HEK293 (cell line): Measurements from ENCODE around the gene RIMBP3B.
"Not testable (repeated sequence)": the region's sequence is repeated elsewhere in the genome, so short reads cannot be mapped to it uniquely, and the experiment has no call there.

Experiments
- CTCF ChIP-seq: fragments of 450-650 bp; formaldehyde crosslinking; IDR thresholded peaks from 2 replicates; pipeline ENCODE4 v1.5.1; 2016; ENCODE audit warnings: missing biosample characterization, missing genetic modification characterization
- SCRT1 ChIP-seq: fragments of 450-650 bp; formaldehyde crosslinking; IDR thresholded peaks from 2 replicates; pipeline ENCODE4 v1.5.1; 2016; ENCODE audit warnings: missing biosample characterization, missing genetic modification characterization, borderline replicate concordance
- ZNF140 ChIP-seq: fragments of 450-650 bp; formaldehyde crosslinking; IDR thresholded peaks from 2 replicates; pipeline ENCODE4 v1.5.1; 2016; ENCODE audit warnings: missing biosample characterization, missing genetic modification characterization
- ZNF211 ChIP-seq: fragments of 450-650 bp; formaldehyde crosslinking; IDR thresholded peaks from 2 replicates; pipeline ENCODE4 v1.5.1; 2016; ENCODE audit warnings: low read depth, missing biosample characterization, missing genetic modification characterization
- ZSCAN18 ChIP-seq: fragments of 450-650 bp; formaldehyde crosslinking; IDR thresholded peaks from 2 replicates; pipeline ENCODE4 v1.5.1; 2016; ENCODE audit warnings: missing biosample characterization, missing genetic modification characterization

- TF ChIP-seq ZNF140 (tag by site-specific recombination); CTCF (tag by site-specific recombination); ZSCAN18 (tag by site-specific recombination); ZNF211; SCRT1 (tag by site-specific recombination): not testable (repeated sequence)
These were observed 23.0 kb upstream of the RIMBP3B start for GRCh38 chr22:21360525-21360924.
